ENCODE results near the gene PSMD5. TPM values are rescaled to one million over a fixed set of nuclear protein-coding genes. Genes with fewer than 3 reads are reported as not detected.

The PSMD5 gene
- total RNA-seq, result 31.6 TPM

GRCh38 chr9:120842685-120843485 is at the start of gene PSMD5:
TSS of gene PSMD5 (minus strand) at chr9:120842922. CDS start at chr9:120842909, 13 bp downstream.

GRCh38 chr9:120876842-120877240 is 34.1 kb upstream of the PSMD5 start, which contains the start of gene PHF19:
TSS of gene PHF19 (minus strand) at chr9:120877188. CDS start at chr9:120874741, 2,447 bp downstream.

GRCh38 chr9:120792898-120793765 is 49.6 kb downstream of the PSMD5 start, which contains the start of gene FBXW2:
TSS of gene FBXW2 (minus strand) at chr9:120793416. CDS start at chr9:120788258, 5,158 bp downstream.

Other genes starting within 250 kb of the PSMD5 start
- gene MEGF9, start 128.5 kb downstream of the PSMD5 start, total RNA-seq, result 61.3 TPM
- 61.7 TPM for gene FBXW2, start 49.5 kb downstream of the PSMD5 start, total RNA-seq
- gene PHF19, start 34.3 kb upstream of the PSMD5 start, total RNA-seq, result 11.6 TPM
- 5.0 TPM for gene TRAF1, start 83.9 kb upstream of the PSMD5 start, total RNA-seq
- gene C5, start 207.4 kb upstream of the PSMD5 start, total RNA-seq, result 12.2 TPM
- gene CNTRL, start 232.0 kb upstream of the PSMD5 start, total RNA-seq, result 33.8 TPM